Activated effector memory CD4-positive, alpha-beta T cell treated with anti-CD3 and anti-CD28 coated beads, Interleukin-2, amount 50 U/mL, for 16 hours (primary cell): ENCODE results near the gene TSTD1.
"Not testable (repeated sequence)": the region's sequence is repeated elsewhere in the genome, so short reads cannot be mapped to it uniquely, and the experiment has no call there.

Experiments used
- DNase-seq: peaks from one replicate; pipeline ENCODE4 v3.0.0-alpha.2; 2020

TSTD1 gene

GRCh38 chr1:161068306-161069234, 29.8 kb upstream of the TSTD1 start:
- peak; percentile 91 for DNase-seq

GRCh38 chr1:161066694-161067093, 27.9 kb upstream of the TSTD1 start:
- DNase-seq = no peak

- not testable (repeated sequence) for DNase-seq
Measured at GRCh38 chr1:161065681-161066080, 26.9 kb upstream of the TSTD1 start.

DNA sequence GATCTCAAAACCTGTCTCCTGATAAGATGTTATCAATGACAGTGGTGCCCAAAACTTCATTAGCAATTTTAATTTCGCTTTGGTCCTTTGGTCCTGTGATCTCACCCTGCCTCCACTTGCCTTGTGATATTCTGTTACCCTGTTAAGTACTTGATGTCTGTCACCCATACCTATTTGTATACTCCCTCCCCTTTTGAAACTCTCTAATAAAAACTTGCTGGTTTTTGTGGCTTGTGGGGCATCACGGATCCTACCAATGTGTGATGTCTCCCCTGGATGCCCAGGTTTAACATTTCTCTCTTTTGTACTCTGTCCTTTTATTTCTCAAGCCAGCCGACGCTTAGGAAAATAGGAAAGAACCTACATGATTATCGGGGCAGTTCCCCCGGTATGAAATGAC, 25.2 kb upstream of the TSTD1 start:
- not testable (repeated sequence) for DNase-seq

DNA sequence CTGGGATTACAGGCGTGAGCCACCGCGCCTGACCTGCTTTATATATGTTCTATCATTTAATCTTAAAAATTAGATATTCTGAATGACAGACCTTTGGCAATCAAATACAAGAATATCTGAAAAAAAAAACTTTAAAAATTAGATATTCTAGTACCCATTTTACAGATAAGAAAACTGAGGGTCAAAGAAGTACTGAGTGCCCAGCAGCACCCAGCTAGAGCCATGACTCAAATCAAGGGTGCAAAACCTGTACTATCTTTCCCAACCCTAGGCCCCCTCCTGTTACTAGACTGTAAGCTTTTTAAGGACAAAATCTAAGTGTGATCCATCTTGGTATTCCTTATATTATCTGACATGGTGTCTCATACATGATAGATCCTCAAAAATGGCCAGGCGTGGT, 22.7 kb upstream of the TSTD1 start:
- DNase-seq = no peak

DNA sequence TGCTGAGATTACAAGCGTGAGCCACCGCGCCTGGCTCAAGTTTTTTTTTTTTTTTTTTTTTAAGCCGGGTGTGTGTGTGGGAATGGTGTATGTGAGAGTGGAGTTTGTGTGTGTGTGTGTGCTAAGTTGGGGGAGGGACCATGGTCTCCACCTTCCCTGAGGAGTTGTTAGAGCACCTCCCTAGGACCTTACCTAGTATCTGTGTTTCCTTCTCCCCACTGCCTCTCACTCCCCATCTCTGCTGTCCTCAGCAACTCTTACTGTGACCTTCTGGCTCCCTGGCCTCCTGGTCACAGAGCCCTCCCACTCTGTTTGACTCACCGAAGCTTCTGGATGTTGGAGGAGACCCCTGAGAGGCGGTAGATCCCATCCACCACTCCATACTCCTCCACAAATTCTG, 20.5 kb upstream of the TSTD1 start:
- DNase-seq = no peak

DNA sequence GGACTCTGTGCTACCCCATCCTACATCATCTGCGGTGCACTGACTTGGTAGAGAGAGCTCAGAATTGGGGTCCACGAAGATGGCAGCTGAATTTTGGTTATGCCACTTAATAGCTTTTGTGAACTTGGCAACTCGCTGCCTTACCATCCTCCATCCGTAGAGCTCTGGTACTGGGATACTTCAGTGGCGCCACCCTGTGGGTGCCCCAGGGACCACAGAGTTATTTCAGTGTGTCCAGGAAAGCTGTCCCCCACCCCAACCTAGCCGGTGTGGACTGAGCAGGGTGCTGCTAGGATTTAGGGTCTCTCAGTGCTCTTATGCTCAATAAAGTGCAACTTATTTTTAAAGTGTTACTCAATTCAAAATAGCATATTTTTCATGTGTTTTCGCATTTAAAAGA, 16.0 kb upstream of the TSTD1 start:
- no peak for DNase-seq

DNA sequence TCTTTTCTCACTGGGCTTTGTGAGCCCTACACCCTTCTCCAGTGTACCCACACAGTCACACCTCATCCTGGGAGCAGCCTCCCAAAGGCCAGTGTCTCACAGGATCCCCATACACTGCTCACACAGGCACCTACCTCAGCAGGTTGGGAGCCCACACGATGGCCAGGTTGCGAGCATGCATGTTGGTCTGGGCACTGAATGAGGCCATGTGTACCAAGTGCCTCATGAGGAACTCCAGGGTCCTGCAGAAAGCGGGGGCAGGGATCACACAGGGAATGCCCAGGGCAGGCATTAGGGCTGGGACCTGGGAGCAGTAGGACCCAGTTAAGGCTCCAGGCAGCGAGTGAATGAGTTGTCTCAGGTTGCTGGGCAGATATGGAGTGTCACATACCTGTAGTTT, 15.5 kb upstream of the TSTD1 start:
- DNase-seq = no peak

- DNase-seq = no peak
Measured at GRCh38 chr1:161052899-161053298, 14.1 kb upstream of the TSTD1 start.

DNA sequence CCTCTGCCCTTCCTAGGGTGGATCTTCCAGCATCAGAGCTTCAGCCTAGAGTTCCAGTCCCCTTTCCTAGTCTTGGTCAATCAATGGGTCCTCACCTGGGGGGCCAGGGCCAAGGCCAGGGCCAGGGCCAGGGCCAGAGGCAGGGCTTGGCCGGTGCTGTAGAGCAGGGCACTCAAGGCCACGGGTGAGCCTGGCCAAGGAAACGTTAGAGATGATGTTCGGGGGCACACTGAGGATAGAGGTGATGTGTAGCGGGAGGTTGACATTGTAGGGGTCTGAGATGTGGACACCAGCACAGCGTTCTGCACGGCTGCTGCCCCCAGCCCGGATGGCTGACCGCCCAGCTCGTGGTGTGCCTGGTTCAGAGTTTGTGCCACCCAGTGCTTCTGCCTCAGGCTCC, 12.5 kb upstream of the TSTD1 start:
- DNase-seq = no peak

DNA sequence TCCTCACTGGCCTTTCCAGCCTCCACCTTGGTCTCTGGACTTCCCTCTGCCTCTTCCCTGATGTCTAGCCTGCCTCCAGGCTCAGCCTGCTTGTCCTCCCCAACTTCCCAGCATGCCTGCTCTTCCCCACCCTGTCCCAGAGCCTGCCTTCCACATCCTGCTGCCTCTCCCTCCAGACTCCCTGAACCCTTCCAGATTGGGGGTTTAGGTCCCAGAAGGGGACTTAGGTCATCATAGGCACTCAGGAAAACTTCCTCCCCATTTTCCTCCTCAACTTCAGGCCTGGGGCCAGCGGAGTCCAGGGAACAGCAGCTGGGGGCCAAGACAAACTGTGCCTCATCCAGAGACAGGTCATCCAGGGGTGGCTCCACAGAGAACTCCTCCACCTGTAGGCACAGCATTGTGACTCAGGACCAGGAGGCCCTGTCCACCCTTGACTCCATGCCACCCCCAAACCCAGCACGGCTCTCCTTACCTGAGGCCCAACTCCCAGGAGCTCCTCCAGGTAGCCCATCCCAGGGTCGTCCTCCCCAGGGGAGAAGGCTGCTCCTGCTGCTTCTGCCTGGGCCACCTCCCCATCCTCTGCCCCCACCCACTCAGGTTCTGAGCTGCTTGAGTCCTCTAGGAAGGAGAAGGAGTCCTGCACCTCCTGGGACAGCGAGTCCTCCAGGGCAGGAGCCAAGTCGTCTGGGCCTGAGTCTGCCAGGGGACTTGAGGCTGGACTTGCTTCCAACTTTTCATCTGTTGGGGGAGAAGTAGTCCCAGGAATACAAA, 10.4 kb upstream of the TSTD1 start:
- no peak for DNase-seq

- no peak for DNase-seq
Measured at GRCh38 chr1:161047436-161048420, 9.0 kb upstream of the TSTD1 start.

DNA sequence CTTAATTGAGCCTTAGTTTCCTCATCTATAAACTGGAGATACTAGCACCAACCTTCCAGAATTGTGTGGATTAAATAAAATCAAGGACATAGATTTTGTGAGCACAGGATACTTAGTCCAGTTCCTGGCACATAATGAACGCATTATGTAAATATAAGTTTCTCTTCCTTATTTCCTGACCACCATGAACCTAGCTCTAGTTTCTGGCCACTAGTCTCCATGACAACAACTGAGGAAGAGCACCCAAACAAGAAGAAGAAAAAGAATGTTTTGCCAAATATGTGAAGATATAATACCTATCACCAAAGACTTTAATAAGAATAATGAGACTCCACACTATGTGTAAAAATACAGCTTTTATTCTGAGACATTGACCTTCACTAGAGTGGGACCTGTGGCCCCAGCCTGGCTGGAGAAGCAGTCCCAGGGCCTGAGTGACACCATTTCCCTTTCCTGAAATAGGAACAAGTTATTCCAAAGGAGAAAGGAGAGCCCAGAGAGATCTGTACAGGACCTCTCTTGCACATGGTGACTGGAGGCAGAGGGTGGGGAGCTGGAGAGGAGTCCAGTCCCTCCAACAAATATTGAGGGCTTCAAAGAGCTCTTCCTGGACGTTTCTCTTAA, 8.0 kb upstream of the TSTD1 start:
- DNase-seq = no peak

GRCh38 chr1:161045736-161046604, 7.2 kb upstream of the TSTD1 start, which contains the start of gene USF1:
TSS of gene USF1 (minus strand) at chr1:161045977. CDS start at chr1:161043275, 2,702 bp downstream.
- DNase-seq = peak; percentile 97

DNA sequence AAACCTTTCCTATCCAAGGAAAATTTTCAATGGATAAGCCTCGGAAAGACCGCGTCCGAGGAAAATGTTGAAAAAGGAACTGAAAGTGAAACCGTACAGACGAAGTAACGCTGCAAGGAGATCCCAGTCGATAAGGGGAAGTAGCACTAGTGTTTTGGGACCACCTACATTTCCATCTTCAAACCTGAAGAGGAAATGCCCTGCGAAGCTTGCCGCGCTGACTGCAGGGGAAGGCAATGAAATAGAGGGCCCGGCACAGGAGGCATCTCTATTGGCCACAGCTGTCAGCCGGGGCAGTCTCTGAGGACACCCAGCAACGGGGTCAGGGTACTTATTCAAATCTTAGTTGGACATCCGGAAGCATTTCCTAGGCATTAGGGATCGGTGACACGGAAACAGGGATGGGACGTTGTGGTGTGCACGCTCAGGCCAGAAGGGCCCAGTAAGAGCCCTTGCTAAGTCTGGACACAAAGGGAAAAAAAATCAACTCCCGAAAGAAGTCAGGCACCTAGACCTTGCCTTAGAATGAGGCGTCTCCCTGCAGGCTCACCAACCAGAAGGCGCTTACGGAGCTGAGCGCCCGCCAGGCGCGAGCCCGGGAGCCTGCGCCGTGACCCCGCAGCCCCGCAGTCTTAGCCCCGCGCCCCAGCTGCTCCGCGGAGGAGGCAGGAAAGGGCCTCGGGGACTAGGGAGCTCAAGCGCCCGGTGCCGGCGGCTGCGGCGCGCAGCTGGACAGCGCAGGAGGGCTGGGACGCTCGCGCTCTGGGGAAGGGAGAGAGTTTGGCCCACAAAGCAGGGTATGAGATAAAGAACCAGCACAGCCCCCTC, 6.4 kb upstream of the TSTD1 start:
- DNase-seq = peak; percentile 83

DNA sequence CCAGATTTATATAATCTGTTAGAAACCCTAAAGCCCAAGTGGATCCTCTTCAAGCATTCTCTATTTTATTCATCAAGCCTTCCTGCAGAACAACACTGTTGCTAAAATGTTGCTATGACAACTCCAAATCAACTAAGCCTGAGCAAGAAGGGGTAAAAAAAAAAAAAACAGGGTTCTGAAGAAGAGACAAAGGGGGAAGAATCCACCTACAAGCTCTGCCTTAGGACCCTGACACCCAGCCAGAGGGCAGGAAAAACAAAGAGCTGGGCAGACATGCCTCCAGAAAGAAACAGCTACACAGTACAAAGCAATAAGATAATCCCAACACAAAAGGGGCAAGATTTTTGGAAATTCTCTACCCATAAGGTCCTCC, 5.8 kb upstream of the TSTD1 start:
- DNase-seq = no peak

- no peak for DNase-seq
Measured at GRCh38 chr1:161039546-161039945, 782 bp upstream of the TSTD1 start.

DNA sequence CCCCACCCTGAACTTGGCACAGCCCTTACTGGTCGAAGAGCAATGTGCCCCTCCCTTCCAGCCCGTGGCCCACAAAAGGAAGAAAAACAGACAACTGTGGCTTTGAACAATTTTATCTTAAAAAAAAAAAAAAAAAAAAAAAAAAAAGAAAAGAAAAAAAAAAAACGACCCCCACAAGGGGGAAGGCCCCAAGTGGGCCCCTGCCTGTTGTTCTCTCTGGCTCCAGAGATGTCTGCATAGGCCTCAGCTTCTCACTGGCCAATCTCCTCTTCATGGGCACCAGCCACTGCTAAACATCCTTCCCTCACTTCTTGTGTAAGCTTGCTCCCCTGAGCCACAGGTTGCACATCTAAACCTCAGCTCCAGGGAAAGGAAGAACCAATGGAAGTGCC, 386 bp upstream of the TSTD1 start:
- DNase-seq = no peak

DNA sequence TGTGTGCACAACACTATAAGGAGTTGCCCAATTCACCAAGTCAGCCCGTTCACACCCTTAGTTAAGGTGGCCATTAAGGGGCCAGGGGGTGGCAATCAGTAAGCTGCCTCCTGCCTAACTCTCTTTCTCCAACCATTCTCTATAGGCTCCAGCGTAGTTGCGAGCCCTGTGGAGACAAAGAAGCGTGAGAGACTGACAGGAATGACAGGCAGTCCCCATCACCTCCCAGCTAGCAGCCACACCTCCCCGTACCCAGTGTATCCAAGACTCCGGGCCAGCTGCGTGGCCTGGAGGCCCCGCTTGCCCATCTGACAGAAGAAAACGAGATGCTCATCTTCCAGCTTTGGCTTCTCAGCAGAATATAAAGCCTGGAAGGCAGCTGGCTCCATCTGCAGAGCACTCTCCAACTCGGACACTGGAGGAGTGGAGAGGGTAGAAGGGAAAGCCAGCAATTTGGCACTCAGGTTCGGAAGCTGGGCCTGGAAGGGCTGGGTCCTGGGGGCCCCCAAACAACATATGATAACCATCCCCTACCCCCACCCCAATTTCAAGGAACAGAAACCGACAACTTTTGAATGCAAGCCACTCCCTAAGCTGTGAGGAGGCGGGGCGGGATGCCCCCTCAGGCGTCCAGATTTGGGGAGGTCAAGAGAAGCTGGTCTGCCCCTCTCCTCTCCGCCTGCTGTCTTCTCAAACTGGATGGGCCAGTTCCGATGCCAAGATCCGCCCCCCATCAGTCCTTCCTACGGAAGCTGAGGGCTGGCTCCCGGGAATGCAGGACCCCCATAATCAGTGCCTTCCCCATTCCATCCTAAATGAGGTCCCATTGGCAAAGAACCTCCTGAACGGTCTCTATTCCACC, 872 bp downstream of the TSTD1 start:
- no peak for DNase-seq
